Neuronal stem cell (in vitro differentiated cells): ENCODE results near the gene PLA2G15.

Experiments used
- DNase-seq: peaks from one replicate; pipeline ENCODE4 v3.0.0-alpha.2; 2013; ENCODE audit warnings: low spot score
- H2AFZ ChIP-seq: one replicate; pipeline ENCODE4 v1.6.1; 2013; ENCODE audit warnings: mild to moderate bottlenecking, low read length, inconsistent platforms
- H2AK5ac ChIP-seq: 2 replicates; pipeline ENCODE4 v1.6.1; 2013; ENCODE audit warnings: low read depth, mild to moderate bottlenecking, inconsistent platforms, low read length, moderate library complexity, mixed read lengths
- H2BK120ac ChIP-seq: 2 replicates; pipeline ENCODE4 v1.6.1; 2013; ENCODE audit warnings: low read depth, mild to moderate bottlenecking, inconsistent platforms, low read length, moderate library complexity, mixed read lengths
- H2BK12ac ChIP-seq: one replicate; pipeline ENCODE4 v1.6.1; 2013; ENCODE audit warnings: low read length, inconsistent platforms
- H2BK15ac ChIP-seq: 2 replicates; pipeline ENCODE4 v1.6.1; 2013; ENCODE audit warnings: mild to moderate bottlenecking, low read length, inconsistent platforms, mixed read lengths
- H2BK5ac ChIP-seq: one replicate; pipeline ENCODE4 v1.6.1; 2013; ENCODE audit warnings: inconsistent platforms, mild to moderate bottlenecking, low read length, moderate library complexity
- H3K14ac ChIP-seq: one replicate; pipeline ENCODE4 v1.6.1; 2013; ENCODE audit warnings: low read length, inconsistent platforms
- H3K18ac ChIP-seq: 2 replicates; pipeline ENCODE4 v1.6.1; 2013; ENCODE audit warnings: low read length, inconsistent platforms
- H3K23ac ChIP-seq: 2 replicates; pipeline ENCODE4 v1.6.1; 2013; ENCODE audit warnings: low read depth, mild to moderate bottlenecking, mixed read lengths, low read length, inconsistent platforms; ENCODE audit not compliant: poor library complexity
- H3K27ac ChIP-seq: replicated peaks from 3 replicates; pipeline ENCODE4 v1.5.1; 2013; ENCODE audit warnings: low read length, inconsistent platforms
- H3K27me3 ChIP-seq, 3 experiments: 2 replicates each; pipeline ENCODE4 v1.6.1; 2013; ENCODE audit warnings: low read length in 3 of 3, mild to moderate bottlenecking in 2 of 3, inconsistent platforms in 1 of 3, low read depth in 1 of 3, mixed read lengths in 1 of 3, moderate library complexity in 1 of 3; ENCODE audit not compliant: control insufficient read depth in 3 of 3, insufficient read depth in 3 of 3
- H3K36me3 ChIP-seq, 2 donors: replicated peaks in 1 of 2; 2 replicates each; pipeline ENCODE4 v1.6.1; 2013; ENCODE audit warnings: low read length in 2 of 2; ENCODE audit not compliant: control insufficient read depth in 2 of 2, insufficient read depth in 2 of 2
- H3K4ac ChIP-seq: 2 replicates; pipeline ENCODE4 v1.6.1; 2013; ENCODE audit warnings: inconsistent platforms, mild to moderate bottlenecking, low read length, moderate library complexity
- H3K4me1 ChIP-seq, 2 donors: 1 replicate in 1 of 2; 2 replicates in 1 of 2; pipeline ENCODE4 v1.6.1; 2013; ENCODE audit warnings: low read length in 2 of 2, low read depth in 1 of 2; ENCODE audit not compliant: control insufficient read depth in 2 of 2, insufficient read depth in 1 of 2
- H3K4me2 ChIP-seq: one replicate; pipeline ENCODE4 v1.6.1; 2013; ENCODE audit warnings: mild to moderate bottlenecking, low read length, inconsistent platforms; ENCODE audit not compliant: insufficient read depth, poor library complexity, severe bottlenecking
- H3K4me3 ChIP-seq, 2 donors: 2 replicates each; pipeline ENCODE4 v1.5.1; 2013; ENCODE audit warnings: low read length in 2 of 2, mild to moderate bottlenecking in 2 of 2, inconsistent platforms in 1 of 2, moderate library complexity in 1 of 2
- H3K79me1 ChIP-seq: one replicate; pipeline ENCODE4 v1.6.1; 2013; ENCODE audit warnings: low read depth, mild to moderate bottlenecking, inconsistent platforms, low read length, moderate library complexity
- H3K9ac ChIP-seq: one replicate; pipeline ENCODE4 v1.6.1; 2013; ENCODE audit warnings: mild to moderate bottlenecking, low read depth, low read length, inconsistent platforms; ENCODE audit not compliant: poor library complexity
- H3K9me3 ChIP-seq, 2 donors: replicated peaks in 1 of 2; 2 replicates each; pipeline versions ENCODE3 to v1.6.1; 2013; ENCODE audit warnings: low read length in 2 of 2, mild to moderate bottlenecking in 2 of 2, inconsistent platforms in 1 of 2, low read depth in 1 of 2, mixed read lengths in 1 of 2, moderate library complexity in 1 of 2; ENCODE audit not compliant: control insufficient read depth in 2 of 2, insufficient read depth in 1 of 2
- H4K8ac ChIP-seq: one replicate; pipeline ENCODE4 v1.6.1; 2013; ENCODE audit warnings: low read depth, mild to moderate bottlenecking, inconsistent platforms, low read length, moderate library complexity
- H4K91ac ChIP-seq: one replicate; pipeline ENCODE4 v1.6.1; 2013; ENCODE audit warnings: low read length, low read depth, mild to moderate bottlenecking, inconsistent platforms; ENCODE audit not compliant: poor library complexity
- WGBS, 2 donors: extraction: QIAGEN DNeasy Blood & Tissue Kit; methylation state at CpG; one replicate each; pipeline ENCODE4 v1.1.7; 2013; ENCODE audit warnings: missing lambda C conversion rate in 2 of 2, mixed read lengths in 1 of 2; ENCODE audit not compliant: insufficient read length in 2 of 2, insufficient replicate concordance in 1 of 2; ENCODE audit errors: extremely low coverage in 2 of 2; 5-methylcytosine and 5-hydroxymethylcytosine counted together

Gene PLA2G15

DNA sequence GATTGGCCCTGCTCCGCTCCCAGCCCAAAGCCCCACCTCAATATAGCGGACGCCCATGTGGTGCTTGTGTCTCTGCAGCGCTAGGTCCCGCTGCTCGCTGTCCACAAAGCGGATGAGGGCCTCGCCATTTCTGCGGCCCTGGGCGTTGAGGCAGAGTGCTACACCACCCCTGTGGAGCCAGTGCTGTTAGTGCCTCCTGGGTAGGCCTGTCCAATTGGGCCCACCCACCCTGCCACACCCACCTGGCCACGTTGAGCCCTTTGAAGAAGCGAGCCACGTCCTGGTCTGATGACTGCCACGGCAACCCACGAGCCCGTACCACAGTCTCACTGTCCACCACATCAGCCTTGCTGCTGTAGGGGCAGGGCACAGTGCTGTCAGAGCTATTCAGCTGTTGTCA lies 12.8 kb upstream of the PLA2G15 start:
- Histone ChIP-seq H2BK120ac (no peak overlapping the region), H2AFZ (no peak overlapping the region), H3K4ac (no peak overlapping the region), H3K23ac (no peak overlapping the region), H3K36me3 (peaks cover 2 to 41% of the 10 kb centered on the region in 2 donors), H4K8ac (no peak overlapping the region), H3K18ac (no peak overlapping the region), H3K4me2 (no peak overlapping the region), H2AK5ac (peak overlapping the region; percentile 17), H2BK5ac (no peak overlapping the region), H3K27me3 (peaks cover 0 to 37% (median 14%) of the 10 kb centered on the region in 3 experiments), H4K91ac (no peak overlapping the region), H3K4me1 (peaks cover 5 to 16% of the 10 kb centered on the region in 2 donors), H3K79me1 (peaks cover 2% of the 10 kb centered on the region), H3K27ac (no peak overlapping the region), H2BK12ac (no peak overlapping the region), H3K14ac (no peak overlapping the region), H3K4me3 (no peak overlapping the region), H3K9ac (peak overlapping the region; percentile 65), H2BK15ac (no peak overlapping the region), H3K9me3 (peaks cover 0 to 8% of the 10 kb centered on the region in 2 donors)
- no peak for DNase-seq
- no CpG with 5 or more reads among the region's 16 CpGs for WGBS, 2 donors

DNA sequence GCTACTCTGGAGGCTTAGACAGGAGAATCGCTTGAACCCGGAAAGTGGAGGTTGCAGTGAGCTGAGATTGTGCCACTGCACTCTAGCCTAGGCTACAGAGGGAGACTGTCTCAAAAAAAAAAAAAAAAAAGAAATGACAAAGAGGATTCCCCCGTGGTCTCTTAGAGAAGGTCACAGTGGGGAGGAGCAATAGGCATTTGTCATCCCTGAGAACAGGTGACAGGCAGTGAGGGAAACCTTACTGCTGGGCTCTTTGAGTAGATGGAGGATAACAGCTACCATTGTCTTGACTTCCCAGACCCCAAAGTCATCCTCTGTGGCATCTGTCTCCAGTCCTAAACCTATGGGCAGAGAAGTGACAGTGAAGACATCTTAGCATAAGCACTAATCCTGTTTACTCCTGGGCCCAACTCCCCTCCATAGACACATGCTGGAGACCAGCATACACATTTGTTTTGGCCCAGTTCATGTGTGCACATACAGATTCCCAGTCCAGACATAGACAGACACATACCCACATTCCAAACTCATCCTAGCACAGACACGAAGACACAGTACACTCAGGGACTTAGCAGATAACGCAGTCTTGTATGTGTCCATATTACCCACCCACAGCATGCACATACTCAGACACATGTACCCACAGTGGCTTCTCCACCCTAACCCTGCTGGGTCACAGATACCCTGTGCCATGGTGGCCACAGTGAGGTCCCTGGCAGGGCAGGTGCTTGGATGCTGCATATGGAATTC lies 11.9 kb upstream of the PLA2G15 start:
- H3K36me3 ChIP-seq, result peaks cover 2 to 33% of the 10 kb centered on the region in 2 donors
- no peak overlapping the region for H3K18ac ChIP-seq
- no peak for DNase-seq
- H3K14ac ChIP-seq, result no peak overlapping the region
- H3K4ac ChIP-seq, result no peak overlapping the region
- no peak overlapping the region for H3K23ac ChIP-seq
- H2BK5ac ChIP-seq, result no peak overlapping the region
- no peak overlapping the region for H4K91ac ChIP-seq
- peaks cover 9 to 18% of the 10 kb centered on the region in 2 donors for H3K4me1 ChIP-seq
- no peak overlapping the region for H2BK12ac ChIP-seq
- peaks cover 0 to 37% (median 14%) of the 10 kb centered on the region in 3 experiments for H3K27me3 ChIP-seq
- no peak overlapping the region for H2BK120ac ChIP-seq
- no peak overlapping the region for H2AFZ ChIP-seq
- no peak overlapping the region for H2AK5ac ChIP-seq
- H3K27ac ChIP-seq, result no peak overlapping the region
- no peak overlapping the region for H4K8ac ChIP-seq
- no peak overlapping the region for H3K4me3 ChIP-seq
- WGBS, 2 donors, result no CpG with 5 or more reads among the region's 5 CpGs
- H2BK15ac ChIP-seq, result no peak overlapping the region
- peaks cover 2% of the 10 kb centered on the region for H3K79me1 ChIP-seq
- no peak overlapping the region for H3K4me2 ChIP-seq
- peak overlapping the region; percentile 36 for H3K9ac ChIP-seq
- H3K9me3 ChIP-seq, result peaks cover 0 to 16% of the 10 kb centered on the region in 2 donors

DNA sequence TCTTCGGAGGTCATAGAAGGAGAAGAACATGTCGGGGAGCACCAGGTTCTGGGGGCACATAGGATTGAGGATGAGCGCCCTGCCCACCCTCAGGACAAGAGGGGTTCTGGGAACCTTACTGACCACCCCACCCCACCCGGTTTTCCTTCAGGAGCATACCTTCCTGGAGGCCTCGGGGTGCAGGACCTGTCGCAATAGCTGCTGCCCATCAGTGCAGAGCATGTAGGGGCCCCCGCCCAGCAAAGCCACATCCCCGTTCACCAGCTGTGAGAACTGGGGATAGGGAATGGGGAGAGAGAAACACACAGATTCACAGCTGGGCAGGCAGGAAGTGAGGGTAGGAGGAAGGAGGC lies 11.4 kb upstream of the PLA2G15 start:
- peaks cover 9 to 18% of the 10 kb centered on the region in 2 donors for H3K4me1 ChIP-seq
- no peak overlapping the region for H2BK12ac ChIP-seq
- no peak overlapping the region for H3K18ac ChIP-seq
- DNase-seq, result no peak
- H2AK5ac ChIP-seq, result peak overlapping the region; percentile 60
- no peak overlapping the region for H3K4ac ChIP-seq
- peaks cover 0 to 21% of the 10 kb centered on the region in 2 donors for H3K9me3 ChIP-seq
- H3K4me2 ChIP-seq, result no peak overlapping the region
- no peak overlapping the region for H4K91ac ChIP-seq
- no peak overlapping the region for H2AFZ ChIP-seq
- H3K27me3 ChIP-seq, result peaks cover 0 to 37% (median 14%) of the 10 kb centered on the region in 3 experiments
- H2BK15ac ChIP-seq, result no peak overlapping the region
- H3K23ac ChIP-seq, result peak overlapping the region; percentile 61
- no peak overlapping the region for H3K9ac ChIP-seq
- no peak overlapping the region for H2BK5ac ChIP-seq
- H3K4me3 ChIP-seq, result no peak overlapping the region
- WGBS, 2 donors, result no CpG with 5 or more reads among the region's 8 CpGs
- H3K79me1 ChIP-seq, result peaks cover 2% of the 10 kb centered on the region
- no peak overlapping the region for H4K8ac ChIP-seq
- H3K36me3 ChIP-seq, result peaks cover 2 to 28% of the 10 kb centered on the region in 2 donors
- H2BK120ac ChIP-seq, result no peak overlapping the region
- H3K14ac ChIP-seq, result no peak overlapping the region
- H3K27ac ChIP-seq, result no peak overlapping the region

DNA sequence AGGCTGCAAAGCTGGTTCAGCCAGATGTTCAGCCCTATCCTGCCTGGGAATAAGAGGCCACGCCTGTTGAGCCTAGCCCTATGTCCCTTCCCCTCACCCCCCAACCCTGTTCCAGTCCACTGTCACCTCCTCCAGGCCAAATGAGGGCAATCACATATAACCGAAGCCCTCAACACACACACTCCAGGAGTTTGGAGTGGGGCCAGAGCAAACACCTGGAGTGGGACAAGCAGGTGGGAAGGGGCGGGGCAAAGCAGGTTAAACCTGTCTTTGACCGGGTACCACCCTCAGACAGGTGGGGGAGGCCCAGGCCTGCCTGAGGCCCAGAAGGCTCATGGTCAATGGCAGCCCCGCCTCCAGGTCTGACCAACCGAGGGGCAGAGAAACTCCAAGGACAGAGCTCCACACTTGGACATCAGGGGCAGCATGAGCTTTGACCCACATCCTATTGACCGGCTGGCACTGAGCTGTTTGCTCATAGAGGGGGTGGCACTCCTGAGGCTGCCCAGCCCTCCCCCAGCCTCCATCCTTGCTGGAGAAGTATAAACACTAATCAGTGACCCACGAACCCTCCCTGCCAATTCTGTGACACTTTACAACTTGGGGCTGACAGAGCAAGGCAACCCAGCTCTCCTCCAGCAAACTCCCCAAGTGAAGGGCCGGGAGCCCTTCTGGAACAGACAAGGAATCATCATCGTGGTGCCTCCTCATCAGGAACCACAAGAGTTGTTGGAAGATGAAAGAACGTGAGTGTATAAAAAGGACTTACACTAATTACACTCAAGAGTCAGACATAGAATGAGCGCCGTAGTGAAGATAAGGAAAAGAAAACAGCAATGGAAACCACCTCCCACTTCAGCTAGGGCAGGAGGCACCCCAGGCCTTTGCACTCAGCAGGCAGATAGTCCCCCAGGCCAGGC lies 10.7 kb upstream of the PLA2G15 start:
- Histone ChIP-seq H3K23ac (peak overlapping the region; percentile 61), H3K4me1 (peaks cover 9 to 18% of the 10 kb centered on the region in 2 donors), H3K18ac (no peak overlapping the region), H3K14ac (no peak overlapping the region), H3K4me2 (no peak overlapping the region), H3K9me3 (peaks cover 0 to 21% of the 10 kb centered on the region in 2 donors), H2BK120ac (no peak overlapping the region), H2BK5ac (no peak overlapping the region), H3K4me3 (peak overlapping the region in 1 of 2 donors; percentile 49), H3K27me3 (peaks cover 0 to 37% (median 14%) of the 10 kb centered on the region in 3 experiments), H4K91ac (no peak overlapping the region), H3K27ac (no peak overlapping the region), H4K8ac (no peak overlapping the region), H2AFZ (no peak overlapping the region), H3K9ac (peak overlapping the region; percentile 15), H2AK5ac (peak overlapping the region; percentile 60), H2BK12ac (no peak overlapping the region), H3K36me3 (peaks cover 2 to 23% of the 10 kb centered on the region in 2 donors), H2BK15ac (no peak overlapping the region), H3K79me1 (peaks cover 2% of the 10 kb centered on the region), H3K4ac (no peak overlapping the region)
- no peak for DNase-seq
- WGBS, 2 donors, result no CpG with 5 or more reads among the region's 13 CpGs
